GM19468 (cell line): ENCODE measurements around the gene STYXL1.
"Not testable (repeated sequence)": the region's sequence is repeated elsewhere in the genome, so short reads cannot be mapped to it uniquely, and the experiment has no call there.

ENCODE experiments used
- ATAC-seq: cut with Tn5 transposase; IDR thresholded peaks from one replicate; pipeline ENCODE4 v1.9.1; 2021; ENCODE audit warnings: mild to moderate bottlenecking, moderate library complexity, moderate number of reproducible peaks; ENCODE audit not compliant: unreplicated experiment; ENCODE audit errors: extremely low read depth

Gene STYXL1

GRCh38 chr7:76066716-76067503 lies 19.1 kb upstream of the STYXL1 start:
- no peak for ATAC-seq

- no peak for ATAC-seq
These were observed 17.3 kb upstream of the STYXL1 start for GRCh38 chr7:76065016-76065612.

GRCh38 chr7:76064208-76064970 lies 16.6 kb upstream of the STYXL1 start:
- ATAC-seq, result no peak

GRCh38 chr7:76063525-76063924 lies 15.7 kb upstream of the STYXL1 start:
- no peak for ATAC-seq

GRCh38 chr7:76063114-76063513 lies 15.3 kb upstream of the STYXL1 start:
- ATAC-seq, result no peak

GRCh38 chr7:76062254-76062653 lies 14.5 kb upstream of the STYXL1 start:
- ATAC-seq, result no peak

- no peak for ATAC-seq
These were observed 13.0 kb upstream of the STYXL1 start for GRCh38 chr7:76060842-76061241.

- not testable (repeated sequence) for ATAC-seq
These were observed 10.9 kb upstream of the STYXL1 start for GRCh38 chr7:76058745-76059144.

GRCh38 chr7:76057813-76058145 lies 10.0 kb upstream of the STYXL1 start:
- ATAC-seq, result no peak

GRCh38 chr7:76057103-76057812 lies 9.5 kb upstream of the STYXL1 start:
- ATAC-seq, result no peak

- ATAC-seq, result no peak
These were observed 8.4 kb upstream of the STYXL1 start for GRCh38 chr7:76056241-76056640.

- ATAC-seq, result no peak
These were observed 6.6 kb upstream of the STYXL1 start for GRCh38 chr7:76054123-76055120.

GRCh38 chr7:76053461-76053860 lies 5.7 kb upstream of the STYXL1 start:
- ATAC-seq, result no peak

GRCh38 chr7:76052681-76053080 lies 4.9 kb upstream of the STYXL1 start:
- not testable (repeated sequence) for ATAC-seq

- no peak for ATAC-seq
These were observed 4.0 kb upstream of the STYXL1 start for GRCh38 chr7:76051840-76052239.

- no peak for ATAC-seq
These were observed 2.7 kb upstream of the STYXL1 start for GRCh38 chr7:76050545-76050944.

- ATAC-seq, result no peak
These were observed 1.5 kb upstream of the STYXL1 start for GRCh38 chr7:76049295-76049694.

- no peak for ATAC-seq
These were observed 828 bp upstream of the STYXL1 start for GRCh38 chr7:76048668-76048988.

- no peak for ATAC-seq
These were observed 442 bp downstream of the STYXL1 start for GRCh38 chr7:76047305-76047810.
